ENCODE results near the gene HSBP1L1.

HSBP1L1 gene

DNA sequence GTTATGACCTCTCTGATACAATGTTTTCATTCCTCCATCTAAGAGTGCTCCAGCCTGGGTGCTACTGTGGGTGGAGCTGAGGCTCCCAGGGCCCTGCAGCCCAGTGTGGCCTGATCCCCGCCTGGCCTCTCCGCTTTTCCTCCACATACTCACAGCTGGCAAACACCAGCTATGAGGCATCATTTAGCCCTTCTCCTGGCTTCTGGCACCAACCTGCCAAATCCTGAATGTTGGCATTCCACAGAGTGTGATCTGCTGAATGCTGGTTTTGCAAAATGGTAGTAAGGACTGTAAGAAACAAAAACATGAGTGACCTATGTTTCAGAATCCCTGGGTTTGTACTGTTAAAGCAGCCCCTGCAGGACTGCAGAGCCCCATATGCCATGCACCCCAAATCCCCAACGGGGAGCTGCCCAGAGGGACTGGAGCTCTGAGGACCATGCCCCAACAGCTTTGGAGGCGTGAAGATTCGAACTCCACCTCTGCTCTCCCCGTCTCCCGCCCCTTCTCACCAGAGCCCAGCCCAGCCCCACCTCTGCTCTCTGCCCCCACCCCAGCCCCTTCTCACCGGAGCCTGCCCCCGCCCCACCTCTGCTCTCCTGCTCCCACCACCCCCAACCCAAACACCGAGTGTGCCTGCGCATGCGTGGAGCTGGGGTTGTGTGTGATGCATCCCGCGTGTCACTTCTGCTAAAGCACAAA is 17.2 kb upstream of the HSBP1L1 start:
- TF ChIP-seq, protein P1, sequence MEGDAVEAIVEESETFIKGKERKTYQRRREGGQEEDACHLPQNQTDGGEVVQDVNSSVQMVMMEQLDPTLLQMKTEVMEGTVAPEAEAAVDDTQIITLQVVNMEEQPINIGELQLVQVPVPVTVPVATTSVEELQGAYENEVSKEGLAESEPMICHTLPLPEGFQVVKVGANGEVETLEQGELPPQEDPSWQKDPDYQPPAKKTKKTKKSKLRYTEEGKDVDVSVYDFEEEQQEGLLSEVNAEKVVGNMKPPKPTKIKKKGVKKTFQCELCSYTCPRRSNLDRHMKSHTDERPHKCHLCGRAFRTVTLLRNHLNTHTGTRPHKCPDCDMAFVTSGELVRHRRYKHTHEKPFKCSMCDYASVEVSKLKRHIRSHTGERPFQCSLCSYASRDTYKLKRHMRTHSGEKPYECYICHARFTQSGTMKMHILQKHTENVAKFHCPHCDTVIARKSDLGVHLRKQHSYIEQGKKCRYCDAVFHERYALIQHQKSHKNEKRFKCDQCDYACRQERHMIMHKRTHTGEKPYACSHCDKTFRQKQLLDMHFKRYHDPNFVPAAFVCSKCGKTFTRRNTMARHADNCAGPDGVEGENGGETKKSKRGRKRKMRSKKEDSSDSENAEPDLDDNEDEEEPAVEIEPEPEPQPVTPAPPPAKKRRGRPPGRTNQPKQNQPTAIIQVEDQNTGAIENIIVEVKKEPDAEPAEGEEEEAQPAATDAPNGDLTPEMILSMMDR (IDR thresholded peaks at IDR 0.05; ENCODE audit: low read length, missing control alignments), result no peak
- H3K4me3 ChIP-seq (replicated peaks; ENCODE audit: low read depth, low read length), result no peak overlapping the region
- no peak for DNase-seq (ENCODE audit: low read depth)

GRCh38 chr18:79947881-79948610 is 16.4 kb upstream of the HSBP1L1 start:
- no peak overlapping the region for H3K4me3 ChIP-seq (replicated peaks; ENCODE audit: low read depth, low read length)
- no peak for DNase-seq (ENCODE audit: low read depth)
- TF ChIP-seq, protein P1 (IDR thresholded peaks at IDR 0.05; ENCODE audit: low read length, missing control alignments), result no peak

- no peak for DNase-seq (ENCODE audit: low read depth)
- no peak overlapping the region for H3K4me3 ChIP-seq (replicated peaks; ENCODE audit: low read depth, low read length)
Observed at GRCh38 chr18:79948719-79949411, 15.6 kb upstream of the HSBP1L1 start.

GRCh38 chr18:79949697-79950487 is 14.6 kb upstream of the HSBP1L1 start:
- DNase-seq (ENCODE audit: low read depth), result no peak
- H3K4me3 ChIP-seq (replicated peaks; ENCODE audit: low read depth, low read length), result peak overlapping the region; percentile 68
- TF ChIP-seq, protein P1 (IDR thresholded peaks at IDR 0.05; ENCODE audit: low read length, missing control alignments), result no peak

More at GRCh38 chr18:79948719-79949411, 15.6 kb upstream of the HSBP1L1 start:
- TF ChIP-seq, protein P1 (IDR thresholded peaks at IDR 0.05; ENCODE audit: low read length, missing control alignments), result no peak

GRCh38 chr18:79950515-79951341 is 13.7 kb upstream of the HSBP1L1 start:
- TF ChIP-seq, protein P1 (IDR thresholded peaks at IDR 0.05; ENCODE audit: low read length, missing control alignments), result no peak
- peak overlapping the region; percentile 68 for H3K4me3 ChIP-seq (replicated peaks; ENCODE audit: low read depth, low read length)
- DNase-seq (ENCODE audit: low read depth), result no peak

Data from fibroblast of pulmonary artery (primary cell).